K562 (cell line): ENCODE data around the gene NECAB3.

ENCODE experiments used
- CC2D1A ChIP-seq: fragments of 450-650 bp; IDR thresholded peaks from 2 replicates; pipeline ENCODE4 v1.6.1; 2017; ENCODE audit warnings: mild to moderate bottlenecking
- JUNB ChIP-seq: fragments of 450-650 bp; formaldehyde crosslinking; conservative IDR thresholded peaks from 2 replicates; pipeline ENCODE4 v1.4.0; 2020; ENCODE audit warnings: mild to moderate bottlenecking
- MAFG ChIP-seq: fragments of 450-650 bp; conservative IDR thresholded peaks from 2 replicates; pipeline ENCODE4 v1.6.1; 2016; ENCODE audit warnings: missing genetic modification characterization, missing compliant biosample characterization
- RNF2 ChIP-seq: sonication (generic); IDR thresholded peaks from 2 replicates; pipeline ENCODE4 v1.6.1; 2016
- SIX5 ChIP-seq, 2 experiments: IDR thresholded peaks; 2 replicates each; pipeline ENCODE4 v1.6.1; 2011; ENCODE audit warnings: low read length in 2 of 2, borderline replicate concordance in 1 of 2, low read depth in 1 of 2, mild to moderate bottlenecking in 1 of 2, moderate library complexity in 1 of 2; ENCODE audit not compliant: insufficient read depth in 1 of 2
- SMARCA4 ChIP-seq: fragments of 450-650 bp; IDR thresholded peaks from 2 replicates; pipeline ENCODE4 v1.6.1; 2016
- SMARCB1 ChIP-seq: IDR thresholded peaks from 2 replicates; pipeline ENCODE4 v1.6.1; 2011; ENCODE audit warnings: improper control_type of control experiment, low read depth; ENCODE audit not compliant: insufficient read length
- TEAD1 ChIP-seq, 2 experiments: fragments of 450-650 bp in 1 of 2; sonication (generic) in 1 of 2; formaldehyde crosslinking; IDR thresholded peaks; 2 replicates each; pipeline versions ENCODE4 v1.4.0 to v1.8.0; 2020 to 2022; ENCODE audit warnings: mild to moderate bottlenecking in 2 of 2, missing genetic modification reagents in 1 of 2
- TF ChIP-seq, protein P1 (sequence below), 2 experiments: fragments of 450-650 bp; formaldehyde crosslinking in 1 of 2; IDR thresholded peaks; 2 replicates each; pipeline versions ENCODE4 v1.4.0 to v1.6.1; 2014 to 2020; ENCODE audit warnings: mild to moderate bottlenecking in 2 of 2, borderline replicate concordance in 1 of 2, low read depth in 1 of 2
- TF ChIP-seq, protein P2 (sequence below): fragments of 250-450 bp; sonication (Bioruptor Pico); IDR thresholded peaks from 2 replicates; pipeline ENCODE4 v1.5.0; 2021; ENCODE audit warnings: mild to moderate bottlenecking, borderline replicate concordance

DNA sequence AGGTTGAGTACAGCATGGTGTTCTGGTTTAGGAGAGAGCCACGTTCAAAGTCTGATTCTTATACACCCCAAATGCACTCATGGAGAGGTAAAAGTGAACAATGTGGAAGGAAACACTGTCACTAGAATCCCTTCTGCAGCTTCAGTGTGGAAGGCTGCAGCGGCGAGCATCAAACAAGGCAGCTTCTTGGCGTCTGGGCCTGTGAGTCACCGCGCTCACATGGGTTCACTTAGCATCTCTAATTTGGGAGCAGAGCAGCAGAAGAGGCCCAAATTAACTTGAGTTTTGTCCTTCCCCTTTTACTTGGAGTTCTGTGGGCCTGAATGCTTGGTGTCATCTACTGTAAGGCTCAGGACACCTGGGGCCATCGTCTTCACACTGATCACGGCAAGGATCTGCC is 22.9 kb upstream of the NECAB3 start:
- no peak for TF ChIP-seq RNF2
- TF ChIP-seq MAFG (tag), result no peak
- TF ChIP-seq CC2D1A, result no peak
- no peak for TF ChIP-seq SIX5 (IDR thresholded peaks at IDR 0.05; ENCODE audit: borderline replicate concordance in 1 of 2, insufficient read depth in 1 of 2, low read depth in 1 of 2, low read length in 2 of 2)
- TF ChIP-seq TEAD1 (CRISPR knock-in tag; IDR thresholded peaks at IDR 0.05), result no peak
- TF ChIP-seq, protein P1, sequence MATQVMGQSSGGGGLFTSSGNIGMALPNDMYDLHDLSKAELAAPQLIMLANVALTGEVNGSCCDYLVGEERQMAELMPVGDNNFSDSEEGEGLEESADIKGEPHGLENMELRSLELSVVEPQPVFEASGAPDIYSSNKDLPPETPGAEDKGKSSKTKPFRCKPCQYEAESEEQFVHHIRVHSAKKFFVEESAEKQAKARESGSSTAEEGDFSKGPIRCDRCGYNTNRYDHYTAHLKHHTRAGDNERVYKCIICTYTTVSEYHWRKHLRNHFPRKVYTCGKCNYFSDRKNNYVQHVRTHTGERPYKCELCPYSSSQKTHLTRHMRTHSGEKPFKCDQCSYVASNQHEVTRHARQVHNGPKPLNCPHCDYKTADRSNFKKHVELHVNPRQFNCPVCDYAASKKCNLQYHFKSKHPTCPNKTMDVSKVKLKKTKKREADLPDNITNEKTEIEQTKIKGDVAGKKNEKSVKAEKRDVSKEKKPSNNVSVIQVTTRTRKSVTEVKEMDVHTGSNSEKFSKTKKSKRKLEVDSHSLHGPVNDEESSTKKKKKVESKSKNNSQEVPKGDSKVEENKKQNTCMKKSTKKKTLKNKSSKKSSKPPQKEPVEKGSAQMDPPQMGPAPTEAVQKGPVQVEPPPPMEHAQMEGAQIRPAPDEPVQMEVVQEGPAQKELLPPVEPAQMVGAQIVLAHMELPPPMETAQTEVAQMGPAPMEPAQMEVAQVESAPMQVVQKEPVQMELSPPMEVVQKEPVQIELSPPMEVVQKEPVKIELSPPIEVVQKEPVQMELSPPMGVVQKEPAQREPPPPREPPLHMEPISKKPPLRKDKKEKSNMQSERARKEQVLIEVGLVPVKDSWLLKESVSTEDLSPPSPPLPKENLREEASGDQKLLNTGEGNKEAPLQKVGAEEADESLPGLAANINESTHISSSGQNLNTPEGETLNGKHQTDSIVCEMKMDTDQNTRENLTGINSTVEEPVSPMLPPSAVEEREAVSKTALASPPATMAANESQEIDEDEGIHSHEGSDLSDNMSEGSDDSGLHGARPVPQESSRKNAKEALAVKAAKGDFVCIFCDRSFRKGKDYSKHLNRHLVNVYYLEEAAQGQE (IDR thresholded peaks at IDR 0.05; ENCODE audit: borderline replicate concordance), result no peak
- TF ChIP-seq, protein P1 (CRISPR knock-in tag; IDR thresholded peaks at IDR 0.05; ENCODE audit: low read depth), result no peak
- TF ChIP-seq, protein P2, sequence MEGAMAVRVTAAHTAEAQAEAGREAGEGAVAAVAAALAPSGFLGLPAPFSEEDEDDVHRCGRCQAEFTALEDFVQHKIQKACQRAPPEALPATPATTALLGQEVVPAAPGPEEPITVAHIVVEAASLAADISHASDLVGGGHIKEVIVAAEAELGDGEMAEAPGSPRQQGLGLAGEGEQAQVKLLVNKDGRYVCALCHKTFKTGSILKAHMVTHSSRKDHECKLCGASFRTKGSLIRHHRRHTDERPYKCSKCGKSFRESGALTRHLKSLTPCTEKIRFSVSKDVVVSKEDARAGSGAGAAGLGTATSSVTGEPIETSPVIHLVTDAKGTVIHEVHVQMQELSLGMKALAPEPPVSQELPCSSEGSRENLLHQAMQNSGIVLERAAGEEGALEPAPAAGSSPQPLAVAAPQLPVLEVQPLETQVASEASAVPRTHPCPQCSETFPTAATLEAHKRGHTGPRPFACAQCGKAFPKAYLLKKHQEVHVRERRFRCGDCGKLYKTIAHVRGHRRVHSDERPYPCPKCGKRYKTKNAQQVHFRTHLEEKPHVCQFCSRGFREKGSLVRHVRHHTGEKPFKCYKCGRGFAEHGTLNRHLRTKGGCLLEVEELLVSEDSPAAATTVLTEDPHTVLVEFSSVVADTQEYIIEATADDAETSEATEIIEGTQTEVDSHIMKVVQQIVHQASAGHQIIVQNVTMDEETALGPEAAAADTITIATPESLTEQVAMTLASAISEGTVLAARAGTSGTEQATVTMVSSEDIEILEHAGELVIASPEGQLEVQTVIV, result no peak
- TF ChIP-seq JUNB (CRISPR knock-in tag), result no peak
- no peak for TF ChIP-seq SMARCB1
- no peak for TF ChIP-seq SMARCA4
